Measurements from ENCODE around the gene GPR37L1.

GPR37L1 gene, protein sequence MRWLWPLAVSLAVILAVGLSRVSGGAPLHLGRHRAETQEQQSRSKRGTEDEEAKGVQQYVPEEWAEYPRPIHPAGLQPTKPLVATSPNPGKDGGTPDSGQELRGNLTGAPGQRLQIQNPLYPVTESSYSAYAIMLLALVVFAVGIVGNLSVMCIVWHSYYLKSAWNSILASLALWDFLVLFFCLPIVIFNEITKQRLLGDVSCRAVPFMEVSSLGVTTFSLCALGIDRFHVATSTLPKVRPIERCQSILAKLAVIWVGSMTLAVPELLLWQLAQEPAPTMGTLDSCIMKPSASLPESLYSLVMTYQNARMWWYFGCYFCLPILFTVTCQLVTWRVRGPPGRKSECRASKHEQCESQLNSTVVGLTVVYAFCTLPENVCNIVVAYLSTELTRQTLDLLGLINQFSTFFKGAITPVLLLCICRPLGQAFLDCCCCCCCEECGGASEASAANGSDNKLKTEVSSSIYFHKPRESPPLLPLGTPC

DNA sequence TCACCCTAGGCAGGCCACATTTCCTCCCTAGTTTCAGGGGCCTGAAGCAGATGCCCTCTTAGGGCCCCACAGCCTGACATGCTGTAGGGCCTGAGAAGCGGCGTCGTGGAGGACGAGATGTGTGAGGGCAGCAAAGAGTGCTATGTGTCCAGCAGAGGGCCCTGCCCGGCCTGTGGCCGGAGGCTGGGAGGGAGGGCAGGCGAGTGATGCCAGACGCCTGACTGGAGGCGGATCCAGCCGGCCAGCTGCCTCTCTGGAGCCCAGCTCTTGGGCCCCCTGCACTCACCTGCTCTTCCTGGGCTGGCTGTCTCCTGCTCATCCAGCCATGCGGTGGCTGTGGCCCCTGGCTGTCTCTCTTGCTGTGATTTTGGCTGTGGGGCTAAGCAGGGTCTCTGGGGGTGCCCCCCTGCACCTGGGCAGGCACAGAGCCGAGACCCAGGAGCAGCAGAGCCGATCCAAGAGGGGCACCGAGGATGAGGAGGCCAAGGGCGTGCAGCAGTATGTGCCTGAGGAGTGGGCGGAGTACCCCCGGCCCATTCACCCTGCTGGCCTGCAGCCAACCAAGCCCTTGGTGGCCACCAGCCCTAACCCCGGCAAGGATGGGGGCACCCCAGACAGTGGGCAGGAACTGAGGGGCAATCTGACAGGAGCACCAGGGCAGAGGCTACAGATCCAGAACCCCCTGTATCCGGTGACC is at the start of gene GPR37L1:
Gene GPR37L1 (plus strand): TSS at position 279 of the 697 bp plus-strand sequence. CDS start 47 bp downstream, at position 326.
- DNase-seq (ENCODE audit: low spot score) = peak; percentile 91

DNA sequence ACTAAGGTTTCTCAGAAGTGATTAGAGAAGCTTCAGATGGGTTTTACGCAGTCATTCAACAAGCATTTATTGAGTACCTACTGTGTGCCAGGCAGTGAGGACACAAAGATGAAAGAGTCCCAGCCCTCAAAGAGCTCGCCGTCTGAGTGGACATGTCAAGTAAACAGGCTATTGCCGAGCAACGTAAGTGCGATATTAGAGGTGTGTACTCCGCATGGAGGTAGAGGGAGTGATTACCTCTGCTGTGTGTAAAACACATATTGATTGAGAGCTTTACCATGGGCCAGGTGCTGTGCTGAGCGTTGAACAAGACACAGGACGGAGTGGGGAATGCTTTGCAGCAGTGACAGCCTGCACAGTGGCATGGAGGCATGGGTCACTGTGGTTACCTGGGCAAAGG is 49.5 kb upstream of the GPR37L1 start:
- DNase-seq (ENCODE audit: low spot score) = no peak

DNA sequence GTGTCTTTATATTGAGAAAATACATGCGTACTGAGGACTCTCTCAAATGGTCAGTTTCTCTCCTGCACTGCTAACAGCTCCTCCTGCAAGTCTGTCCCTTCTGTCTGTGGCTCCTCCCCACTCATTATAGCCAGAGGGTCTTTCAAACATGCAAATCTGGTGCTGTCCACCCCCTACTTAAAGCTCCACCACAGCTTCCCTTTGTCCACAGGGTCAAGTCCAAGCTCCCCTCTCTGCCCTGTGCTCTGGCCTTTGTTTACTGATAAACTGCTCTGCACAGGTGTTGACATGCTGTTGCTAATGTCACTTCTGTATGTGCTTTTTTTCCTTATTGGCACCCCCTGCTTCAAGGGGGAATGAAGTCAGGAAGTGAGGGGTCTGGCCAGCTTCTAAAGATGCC is 47.7 kb upstream of the GPR37L1 start:
- DNase-seq (ENCODE audit: low spot score) = no peak

DNA sequence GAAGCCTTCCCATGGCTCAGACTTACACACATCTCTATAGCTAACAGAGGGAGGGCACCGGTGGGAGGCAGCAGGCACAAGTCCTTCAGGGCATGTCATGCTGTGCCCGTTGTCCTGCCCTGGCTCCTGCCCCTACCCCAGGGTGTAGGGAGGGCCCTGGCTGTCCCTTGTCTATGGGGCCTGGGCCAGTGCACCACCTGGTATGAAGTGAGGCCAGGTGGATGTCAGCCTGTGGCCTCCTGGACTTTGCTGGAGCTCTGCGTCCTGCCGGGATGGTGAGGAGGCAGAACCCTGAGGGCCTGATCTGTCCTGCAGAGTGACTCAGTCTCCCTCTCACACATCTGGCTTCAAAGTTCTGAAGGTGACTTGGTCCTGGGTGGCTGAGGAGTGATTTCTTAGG is 47.3 kb upstream of the GPR37L1 start:
- no peak for DNase-seq (ENCODE audit: low spot score)

DNA sequence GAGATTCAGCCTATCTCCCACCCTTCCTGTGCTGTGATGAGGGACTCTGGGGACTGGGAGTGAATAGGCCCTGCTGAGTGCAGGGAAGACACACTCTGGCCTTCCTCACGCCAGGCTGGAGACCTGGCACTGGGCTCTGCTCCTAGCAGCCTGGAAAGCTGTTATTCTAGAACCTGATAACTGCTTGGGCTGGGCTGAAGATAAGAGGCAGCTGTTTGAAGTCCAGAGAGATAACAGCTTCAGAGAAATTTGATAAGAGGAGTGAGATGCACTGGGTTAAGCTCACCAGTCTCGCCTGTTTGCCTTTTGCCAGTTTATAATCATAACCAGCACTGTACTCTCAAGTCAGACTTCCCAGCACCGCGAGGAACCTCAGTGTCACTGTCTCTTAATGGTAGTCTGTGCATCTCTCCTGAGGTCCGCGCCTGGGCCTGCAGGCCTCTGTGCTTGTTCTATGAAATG is 46.6 kb upstream of the GPR37L1 start:
- no peak for DNase-seq (ENCODE audit: low spot score)

DNA sequence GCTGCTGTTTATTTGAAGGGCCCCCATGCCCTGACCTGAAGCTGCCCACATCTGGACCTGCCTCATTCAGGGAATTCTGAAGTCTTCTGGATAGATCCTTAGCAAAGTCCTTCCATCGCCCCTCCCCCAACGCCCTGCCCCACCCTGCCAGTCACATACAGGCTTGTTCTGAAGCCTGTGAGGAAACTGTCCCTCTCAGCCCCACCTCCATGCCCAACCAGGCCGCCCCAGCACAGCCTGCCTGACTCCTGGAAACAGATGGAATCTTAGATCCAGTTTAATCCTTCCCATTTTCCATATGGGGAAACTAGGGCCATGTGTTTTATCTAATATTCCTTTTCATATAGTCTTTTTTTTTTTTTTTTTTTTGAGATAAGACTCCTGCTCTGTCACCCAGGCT is 44.5 kb upstream of the GPR37L1 start:
- no peak for DNase-seq (ENCODE audit: low spot score)

DNA sequence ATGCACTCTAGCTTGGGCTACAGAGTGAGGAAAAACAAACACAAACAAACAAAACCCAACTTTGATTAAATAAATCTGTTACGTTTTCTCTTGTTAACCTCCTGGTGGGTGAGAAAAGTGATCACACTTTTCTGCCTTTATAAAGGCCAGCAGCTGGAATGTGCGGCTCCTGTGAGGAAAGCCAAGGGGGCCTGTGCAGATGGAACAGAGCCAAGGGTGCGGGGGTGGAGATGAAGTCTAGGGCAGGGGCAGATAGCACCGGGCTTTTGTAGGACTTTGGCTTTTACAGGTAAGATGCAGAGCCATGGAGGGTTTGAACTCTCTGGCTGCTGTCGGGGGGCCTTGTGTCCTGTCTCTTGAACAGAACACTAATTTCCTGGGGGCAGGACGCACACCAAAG is 40.7 kb upstream of the GPR37L1 start:
- no peak for DNase-seq (ENCODE audit: low spot score)

DNA sequence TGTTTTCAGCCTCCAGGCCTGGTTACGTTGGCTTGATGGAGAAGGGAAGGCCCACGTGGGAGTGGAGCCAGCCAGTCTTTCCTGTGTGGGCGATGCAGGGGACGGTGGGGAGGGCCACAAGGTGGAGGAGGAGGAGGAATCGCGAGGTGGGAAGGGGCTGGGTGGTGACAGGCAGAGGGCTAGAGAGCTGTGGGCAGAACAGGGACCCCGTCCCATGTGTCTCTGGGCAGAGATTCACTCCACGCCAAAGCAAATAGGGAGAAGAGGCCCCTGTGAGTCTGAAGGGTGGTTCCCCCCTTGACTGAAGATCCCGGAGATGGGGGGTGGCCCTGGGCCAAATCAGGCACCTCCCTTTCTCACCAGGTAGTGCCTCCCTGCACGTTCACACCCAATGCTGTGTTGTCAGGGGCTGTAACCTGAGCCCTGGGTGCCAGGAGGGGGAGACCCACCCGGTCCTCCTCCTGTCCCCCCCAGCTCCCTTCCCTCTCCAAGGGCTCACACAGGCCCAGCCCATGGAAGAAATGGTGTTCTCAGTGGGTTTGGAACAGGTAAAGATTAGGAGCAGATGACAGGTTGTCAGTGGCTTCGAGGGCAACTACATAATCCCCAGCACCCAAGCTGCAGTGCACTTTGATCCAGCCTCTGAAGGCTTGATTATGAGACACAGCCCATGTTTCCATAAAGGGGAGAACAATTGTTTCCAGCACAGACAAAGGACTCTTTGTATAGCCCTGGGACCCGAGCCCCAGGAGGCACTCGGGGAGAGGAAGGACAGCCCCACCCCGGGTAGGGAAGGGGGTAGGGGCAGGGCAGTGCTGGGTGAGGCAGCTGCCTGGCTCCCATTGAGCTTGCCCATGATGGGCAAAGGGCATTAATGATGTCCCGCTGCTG is 37.7 kb upstream of the GPR37L1 start:
- peak; percentile 7 for DNase-seq (ENCODE audit: low spot score)

DNA sequence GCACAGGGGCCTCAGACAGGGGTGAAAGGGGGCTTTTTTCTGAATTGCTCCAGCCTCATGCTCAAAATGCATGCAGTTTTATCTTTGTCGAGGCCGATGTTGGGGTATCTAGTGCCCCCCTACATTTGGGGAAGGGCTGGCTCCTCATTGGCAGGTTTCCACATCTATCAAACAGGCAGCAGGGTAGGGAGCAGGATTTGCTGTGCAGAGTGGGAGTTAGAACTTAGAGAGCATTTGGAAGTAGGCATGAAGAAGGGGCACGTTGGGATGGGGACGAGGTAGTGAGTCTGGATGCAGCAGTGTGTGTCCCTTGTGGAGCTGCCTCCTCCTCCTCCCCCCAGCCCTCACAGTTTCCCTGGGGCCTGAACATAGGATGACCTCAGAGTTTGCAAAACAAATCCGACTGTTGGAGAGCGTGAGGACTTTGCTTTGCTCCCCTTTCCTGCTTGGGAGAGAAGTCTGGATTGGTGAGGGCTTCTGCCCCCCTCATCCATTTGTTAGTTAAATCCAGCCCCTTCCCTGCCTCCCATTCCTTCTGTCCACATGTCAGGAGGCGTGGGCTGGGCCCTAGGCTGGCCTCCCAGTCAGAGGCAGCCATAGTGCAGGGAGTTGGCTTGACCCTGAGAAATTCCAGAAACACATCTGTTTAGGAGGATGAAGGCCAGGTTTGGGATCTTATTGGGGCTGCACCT is 36.9 kb upstream of the GPR37L1 start:
- DNase-seq (ENCODE audit: low spot score) = no peak

DNA sequence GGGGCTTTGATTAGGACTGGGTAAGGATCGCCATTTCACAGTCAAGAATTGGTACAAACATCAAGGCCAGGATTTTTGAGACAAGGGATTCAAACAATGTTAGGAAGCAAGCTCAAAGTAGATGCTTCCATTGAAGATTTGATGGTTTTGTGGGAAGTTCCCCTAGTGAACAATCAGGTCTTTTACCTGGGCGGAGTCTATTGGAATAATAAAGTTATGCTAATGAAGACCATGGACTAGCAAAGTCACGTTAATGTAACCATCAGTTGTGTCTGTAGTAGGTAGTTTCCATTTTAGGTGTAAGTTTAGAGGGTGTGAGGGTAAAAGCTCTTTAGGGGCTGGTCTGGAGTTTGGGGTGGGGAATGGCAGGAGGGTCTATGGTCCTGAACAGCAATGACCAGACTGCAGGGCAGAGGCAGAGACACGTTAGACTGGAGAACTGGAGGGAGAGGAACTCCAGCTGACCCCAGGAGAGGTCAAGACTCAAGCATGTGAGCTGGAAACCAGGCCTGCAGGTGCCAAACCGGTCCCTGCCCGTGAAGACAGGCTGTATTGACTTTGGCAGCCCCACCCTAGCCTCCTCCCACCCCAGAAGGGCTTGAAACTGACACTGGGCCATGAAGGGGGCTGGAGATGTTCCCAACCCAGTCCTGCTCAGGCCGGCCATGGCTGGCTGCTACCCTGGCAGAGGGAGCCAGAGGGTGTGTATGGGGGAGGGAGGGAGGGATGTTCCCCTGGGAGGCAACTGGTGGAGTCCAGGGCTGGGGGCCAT is 36.0 kb upstream of the GPR37L1 start:
- DNase-seq (ENCODE audit: low spot score) = no peak

DNA sequence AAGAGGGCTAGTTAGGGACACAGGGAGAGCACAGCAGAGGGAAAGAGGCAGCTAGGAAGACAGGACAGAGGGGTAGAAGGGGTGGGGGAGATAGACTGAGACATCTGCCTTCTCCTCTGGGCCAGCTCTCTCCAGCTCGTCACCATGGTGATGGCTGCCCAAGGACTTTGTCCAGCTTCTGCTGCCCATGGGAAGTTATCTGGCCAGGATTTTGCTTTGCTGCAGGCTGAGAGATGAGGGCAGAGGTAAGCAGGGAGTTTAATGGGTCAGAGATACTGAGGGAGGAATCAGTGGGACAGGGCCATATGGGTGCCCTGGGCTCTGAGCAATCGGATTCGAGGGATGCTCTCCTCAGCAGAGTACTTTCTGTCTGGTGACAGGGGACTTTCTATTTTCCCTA is 34.5 kb upstream of the GPR37L1 start:
- DNase-seq (ENCODE audit: low spot score) = no peak

DNA sequence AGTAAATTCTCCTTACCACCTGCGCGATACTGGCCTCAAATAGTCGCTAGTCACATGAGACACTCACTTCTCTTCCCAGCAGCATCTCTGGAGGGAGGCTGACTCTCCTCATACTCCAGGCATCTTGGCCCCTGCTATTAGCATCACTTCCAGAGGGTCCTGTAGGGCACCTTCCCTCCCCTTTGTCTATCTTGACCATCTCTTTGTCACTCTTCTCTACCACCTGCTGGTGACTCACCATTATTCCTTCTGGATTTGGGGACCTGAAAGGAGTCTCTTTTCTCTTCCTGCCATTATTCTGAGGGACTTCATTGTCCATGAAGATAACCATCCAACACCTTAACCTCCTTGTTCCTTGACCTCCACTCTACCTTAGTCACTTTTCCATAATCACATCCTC is 31.7 kb upstream of the GPR37L1 start:
- no peak for DNase-seq (ENCODE audit: low spot score)

DNA sequence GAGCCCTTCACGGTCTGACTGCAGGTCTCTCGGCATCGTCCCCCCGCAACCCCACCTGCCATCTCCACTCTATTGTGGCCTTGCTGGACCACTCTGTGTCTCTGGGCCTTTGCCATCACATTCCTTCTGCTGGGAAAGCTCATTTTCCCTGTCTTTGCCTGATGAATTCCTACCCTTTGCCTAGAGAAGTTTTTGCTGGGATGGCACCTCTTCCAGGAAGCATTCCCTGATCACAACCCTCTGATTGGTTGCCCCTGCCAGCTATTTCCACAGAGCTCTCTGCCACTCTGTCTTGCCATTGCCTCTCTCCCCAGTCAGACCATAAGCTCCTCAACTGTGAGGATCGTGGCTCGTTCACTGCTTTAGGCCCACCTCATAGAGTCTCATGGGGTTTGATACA is 28.9 kb upstream of the GPR37L1 start:
- no peak for DNase-seq (ENCODE audit: low spot score)

DNA sequence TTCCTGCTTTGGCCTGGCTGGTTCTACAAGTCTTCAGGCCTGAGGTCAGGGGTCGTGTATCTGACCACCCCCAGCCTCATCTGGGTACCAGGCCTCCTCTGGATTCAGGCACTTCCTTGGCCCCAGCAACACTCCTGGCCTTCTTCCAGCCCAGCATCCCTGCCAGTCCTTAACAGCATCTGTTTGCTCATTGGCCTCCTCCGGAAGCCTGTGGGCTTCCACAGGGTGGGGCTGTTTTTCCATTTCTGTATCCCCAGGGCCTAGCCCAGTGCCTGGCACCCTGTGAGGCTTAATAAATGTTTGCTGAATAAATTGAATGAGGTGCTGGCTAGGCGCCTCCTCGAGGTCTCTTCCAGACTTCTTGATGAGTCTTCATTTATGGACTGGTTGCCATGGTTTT is 21.5 kb upstream of the GPR37L1 start:
- no peak for DNase-seq (ENCODE audit: low spot score)

DNA sequence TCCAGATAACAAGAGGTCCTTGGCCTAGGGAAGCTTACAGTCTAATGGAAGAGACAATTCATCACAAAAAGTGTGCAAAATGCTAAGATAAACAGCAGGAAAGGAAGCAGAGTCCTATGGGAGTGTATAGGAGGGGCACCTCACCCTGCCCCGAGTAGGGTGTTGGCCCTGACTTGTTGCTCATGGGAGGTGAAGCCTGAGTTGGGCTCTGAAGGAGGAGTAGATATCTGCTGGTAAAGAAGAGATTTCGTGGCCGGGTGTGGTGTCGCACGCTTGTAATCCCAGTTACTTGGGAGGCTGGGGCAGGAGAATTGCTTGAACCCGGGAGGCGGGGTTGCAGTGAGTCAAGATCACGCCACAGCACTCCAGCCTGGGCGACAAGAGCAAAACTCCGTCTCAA is 18.6 kb upstream of the GPR37L1 start:
- no peak for DNase-seq (ENCODE audit: low spot score)

DNA sequence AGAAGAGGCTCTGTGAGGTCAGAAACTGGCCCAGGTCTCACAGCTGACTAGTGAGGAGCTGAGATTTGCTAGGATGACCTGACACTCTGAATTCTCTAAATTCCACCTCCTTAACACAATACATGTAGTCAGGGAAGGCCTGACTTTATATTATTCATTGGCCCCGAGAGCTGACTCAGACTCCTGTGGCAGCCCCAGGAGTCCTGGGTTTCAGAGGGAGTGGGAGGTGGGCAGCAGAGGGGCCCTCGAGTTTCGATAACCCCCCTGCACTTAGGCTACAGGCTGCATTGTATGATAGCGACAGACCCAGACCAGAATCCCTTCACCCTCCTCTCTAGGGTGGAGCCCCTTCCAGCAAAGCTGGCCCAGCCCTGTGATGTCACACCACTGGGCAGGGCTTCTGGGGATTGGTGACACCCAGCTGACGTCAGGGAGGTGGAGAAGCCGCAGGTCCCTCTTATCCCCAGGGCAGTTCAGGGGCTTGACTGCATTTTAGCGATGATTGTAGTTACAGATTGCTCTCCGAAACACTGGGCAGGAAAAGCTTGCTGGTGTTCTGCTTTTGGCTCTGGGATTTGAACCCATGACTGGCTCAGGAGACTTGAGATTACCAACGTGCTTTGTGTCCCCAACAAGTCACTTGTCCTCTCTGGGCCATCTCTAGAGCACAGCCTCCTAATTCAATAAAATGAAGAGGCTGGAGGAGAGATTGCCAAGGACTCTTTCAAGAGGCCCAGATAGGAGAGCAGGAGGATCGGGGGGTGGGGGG is 17.0 kb upstream of the GPR37L1 start:
- peak; percentile 77 for DNase-seq (ENCODE audit: low spot score)

DNA sequence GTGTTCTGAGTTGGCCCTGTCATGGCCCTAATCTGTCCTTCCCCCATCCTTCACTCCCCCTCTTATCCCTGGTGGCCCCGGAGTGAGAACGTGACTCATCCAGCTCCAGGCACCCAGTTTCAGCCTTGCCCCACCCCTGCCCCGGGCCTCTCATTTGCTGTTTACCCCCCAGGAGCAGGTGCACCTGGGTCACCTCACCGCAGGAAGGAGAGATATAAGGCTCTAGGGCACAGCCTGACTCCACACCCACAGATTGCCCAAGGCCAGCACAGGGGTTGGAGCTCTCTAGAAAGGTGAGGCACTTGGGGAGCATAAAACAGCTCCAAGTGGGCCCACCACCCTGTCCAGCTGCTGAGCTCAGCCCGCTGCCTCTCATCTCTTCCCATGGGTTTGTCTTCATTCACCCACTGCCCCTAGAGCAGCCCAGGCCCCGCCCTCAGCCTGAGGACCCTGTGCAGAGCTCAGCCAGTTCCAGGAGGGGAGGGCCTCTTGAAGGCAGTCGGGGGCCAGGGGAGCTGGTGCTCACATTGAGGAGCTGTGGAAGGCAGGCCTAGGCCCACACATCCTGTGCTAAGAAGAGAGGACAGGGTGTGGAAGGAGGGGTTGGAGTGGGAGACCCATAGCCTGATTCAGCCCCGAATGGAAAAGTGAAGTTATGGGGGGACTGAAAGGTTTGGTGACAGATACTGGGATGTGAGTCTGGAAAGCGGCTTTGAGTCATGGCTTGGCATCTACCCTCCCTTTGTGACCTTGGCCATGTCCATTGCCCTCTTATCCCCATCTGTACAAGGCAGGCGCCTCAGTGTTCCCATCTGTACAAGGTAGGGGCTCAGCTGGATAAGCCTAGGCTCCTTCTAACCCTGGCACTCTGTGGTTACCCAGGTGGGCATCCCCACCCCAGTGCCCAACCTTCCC is 16.1 kb upstream of the GPR37L1 start:
- DNase-seq (ENCODE audit: low spot score) = no peak

DNA sequence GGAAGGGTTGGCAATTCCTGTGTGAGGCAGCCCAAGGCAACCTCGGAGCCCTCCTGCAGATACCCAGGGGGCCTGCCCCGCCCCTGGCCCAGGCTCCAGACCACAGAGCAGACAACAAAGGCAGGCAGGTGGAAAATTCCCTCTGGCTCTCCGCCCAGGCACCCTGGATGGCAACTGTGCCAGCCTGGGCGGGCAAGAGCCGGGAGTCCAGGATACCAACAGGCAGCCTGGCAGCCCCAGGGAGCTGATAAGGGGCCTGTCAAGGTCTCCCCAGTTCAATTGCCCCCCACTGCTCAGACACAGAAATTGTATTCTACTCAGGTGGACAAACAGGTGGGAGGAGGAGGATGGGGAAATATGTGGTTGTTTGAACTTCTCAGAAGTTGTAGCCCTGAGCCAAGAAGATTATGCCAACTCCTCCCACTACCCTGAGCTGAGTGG is 15.4 kb upstream of the GPR37L1 start:
- no peak for DNase-seq (ENCODE audit: low spot score)

Measured in AG20443 (cell line).